NB4 (cell line): ENCODE measurements around the gene RNF182.

ENCODE experiments used
- CTCF ChIP-seq: IDR thresholded peaks from one replicate; pipeline ENCODE4 v1.5.1; 2012; ENCODE audit warnings: low read depth, low read length
- MAX ChIP-seq: IDR thresholded peaks from 2 replicates; pipeline ENCODE4 v1.6.1; 2011; ENCODE audit warnings: low read depth, low read length
- MYC ChIP-seq: IDR thresholded peaks from 2 replicates; pipeline ENCODE4 v1.6.1; 2011; ENCODE audit warnings: low read depth, low read length
- POLR2A ChIP-seq: IDR thresholded peaks from 2 replicates; pipeline ENCODE4 v1.6.1; 2011; ENCODE audit warnings: mild to moderate bottlenecking; ENCODE audit not compliant: insufficient read length; ENCODE audit errors: extremely low read depth

GRCh38 chr6:13911337-13911736 is 13.4 kb upstream of the RNF182 start:
- TF ChIP-seq CTCF (no peak), POLR2A (no peak), MAX (no peak), MYC (no peak)
